HG02884 (cell line): ENCODE measurements around the gene MORN1.

Source experiments
- ATAC-seq: cut with Tn5 transposase; IDR thresholded peaks from one replicate; pipeline ENCODE4 v1.9.1; 2021; ENCODE audit warnings: mild to moderate bottlenecking, moderate library complexity; ENCODE audit not compliant: unreplicated experiment

MORN1 gene

DNA sequence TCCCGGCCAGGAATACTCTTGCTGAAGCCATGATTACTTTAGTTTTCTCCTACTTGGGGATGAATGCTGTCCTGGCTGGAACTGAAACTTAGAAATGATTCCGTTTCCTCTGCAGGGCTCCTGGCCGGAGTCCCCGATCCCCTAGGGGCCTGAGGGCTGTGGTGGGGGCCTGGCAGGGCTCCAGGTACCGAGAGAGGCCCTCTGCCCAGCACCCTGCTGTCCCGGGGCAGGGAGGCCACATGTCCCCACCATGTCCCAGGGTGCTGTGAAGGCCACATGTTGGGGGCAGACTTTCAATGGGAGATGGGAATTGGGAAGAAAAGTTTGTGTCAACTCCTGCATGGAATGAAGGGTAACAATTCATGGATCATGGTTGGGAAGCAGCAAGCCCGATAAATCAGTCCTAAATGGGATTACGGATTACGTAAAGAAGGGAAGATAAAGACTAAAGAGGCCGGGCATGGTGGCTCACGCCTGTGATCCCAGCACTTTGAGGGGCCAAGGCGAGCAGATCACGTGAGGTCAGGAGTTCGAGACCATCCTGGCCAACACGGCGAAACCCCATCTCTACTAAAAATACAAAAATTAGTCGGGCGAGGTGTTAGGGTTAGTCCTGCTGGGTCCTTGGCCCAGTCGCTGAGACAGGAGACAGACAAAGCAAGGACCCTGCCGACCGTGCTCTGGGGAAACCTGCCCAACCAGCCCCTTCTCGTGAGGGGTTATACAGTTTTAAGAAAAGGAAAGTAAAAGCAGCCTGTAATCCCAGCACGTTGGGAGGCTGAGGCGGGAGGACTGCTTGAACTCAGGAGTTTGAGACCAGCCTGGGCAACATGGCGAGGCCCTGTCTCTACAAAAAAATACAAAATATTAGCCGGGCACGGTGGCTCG lies 37.6 kb downstream of the MORN1 start:
- ATAC-seq = no peak

- ATAC-seq = no peak
Measured at GRCh38 chr1:2352897-2353550, 38.3 kb downstream of the MORN1 start.

DNA sequence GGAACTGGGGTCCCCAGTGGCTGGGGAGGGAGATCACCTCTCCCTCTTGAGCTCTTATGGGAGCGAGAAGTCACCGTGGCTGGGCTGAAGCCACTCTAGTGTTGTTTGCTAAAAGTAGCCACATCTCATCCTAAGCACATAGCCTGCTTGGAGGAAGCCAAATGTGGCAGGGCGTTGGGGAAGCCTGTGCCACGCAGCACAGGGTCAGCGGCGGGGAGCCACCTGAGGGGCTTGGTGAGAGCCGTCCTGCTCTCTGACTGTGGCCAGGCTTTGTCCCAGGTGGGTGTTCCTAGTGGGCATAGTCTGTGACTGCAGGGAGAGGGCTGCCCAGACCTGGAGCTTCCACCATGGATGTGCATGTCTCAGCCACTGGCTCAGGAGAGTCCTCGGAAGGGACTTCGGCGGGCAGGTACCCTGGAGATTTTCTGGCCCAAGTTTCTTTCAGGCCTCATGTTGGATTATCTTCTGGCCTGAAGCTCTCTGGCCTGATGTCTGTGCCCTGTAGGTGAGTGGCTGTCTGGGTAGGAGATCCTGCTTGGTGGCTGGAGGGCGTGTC lies 38.9 kb downstream of the MORN1 start:
- no peak for ATAC-seq

- ATAC-seq = no peak
Measured at GRCh38 chr1:2351723-2352122, 39.6 kb downstream of the MORN1 start.

GRCh38 chr1:2350911-2351655 lies 40.3 kb downstream of the MORN1 start:
- ATAC-seq = no peak

DNA sequence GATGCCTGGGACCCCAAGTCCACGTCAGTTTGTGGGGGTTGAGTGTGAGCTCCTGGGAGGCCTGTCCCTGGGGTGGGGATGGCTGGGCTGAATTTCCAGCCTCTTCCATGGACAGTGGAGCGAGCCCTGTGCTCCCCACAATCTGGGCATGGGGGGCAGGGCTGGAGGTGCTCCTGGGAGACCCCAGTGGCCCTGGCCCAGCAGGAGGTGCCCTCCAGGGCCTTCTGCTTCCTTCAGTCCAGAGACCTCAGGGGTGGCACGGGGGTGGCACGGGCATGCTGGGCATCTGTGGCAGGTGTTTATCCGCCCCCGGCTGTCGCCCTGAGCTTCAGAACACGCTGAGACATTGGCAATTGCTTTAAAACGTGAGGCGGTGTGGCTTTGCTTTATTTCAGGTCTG lies 40.9 kb downstream of the MORN1 start:
- no peak for ATAC-seq

- ATAC-seq = no peak
Measured at GRCh38 chr1:2349806-2350205, 41.5 kb downstream of the MORN1 start.

- no peak for ATAC-seq
Measured at GRCh38 chr1:2348346-2349325, 42.7 kb downstream of the MORN1 start.

GRCh38 chr1:2347896-2348295 lies 43.5 kb downstream of the MORN1 start:
- ATAC-seq = no peak

DNA sequence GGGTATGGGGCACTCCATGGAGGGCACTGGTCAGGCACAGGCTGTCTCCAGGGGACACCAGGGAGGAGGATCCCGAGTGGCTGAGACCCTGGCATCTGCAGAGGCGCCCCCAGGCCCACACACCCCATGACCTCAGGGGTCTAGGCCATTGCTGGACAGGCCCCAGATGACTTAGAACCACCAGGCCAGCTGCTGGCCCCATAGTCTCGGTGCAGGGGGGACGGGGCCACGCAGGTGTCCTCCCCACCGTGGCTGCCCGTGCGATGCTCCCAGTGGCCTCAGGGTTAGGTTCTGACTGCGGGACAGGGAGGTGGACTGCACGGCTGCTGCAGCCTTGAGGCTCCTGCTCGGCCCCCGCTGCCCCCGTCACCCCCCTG lies 44.0 kb downstream of the MORN1 start:
- no peak for ATAC-seq

DNA sequence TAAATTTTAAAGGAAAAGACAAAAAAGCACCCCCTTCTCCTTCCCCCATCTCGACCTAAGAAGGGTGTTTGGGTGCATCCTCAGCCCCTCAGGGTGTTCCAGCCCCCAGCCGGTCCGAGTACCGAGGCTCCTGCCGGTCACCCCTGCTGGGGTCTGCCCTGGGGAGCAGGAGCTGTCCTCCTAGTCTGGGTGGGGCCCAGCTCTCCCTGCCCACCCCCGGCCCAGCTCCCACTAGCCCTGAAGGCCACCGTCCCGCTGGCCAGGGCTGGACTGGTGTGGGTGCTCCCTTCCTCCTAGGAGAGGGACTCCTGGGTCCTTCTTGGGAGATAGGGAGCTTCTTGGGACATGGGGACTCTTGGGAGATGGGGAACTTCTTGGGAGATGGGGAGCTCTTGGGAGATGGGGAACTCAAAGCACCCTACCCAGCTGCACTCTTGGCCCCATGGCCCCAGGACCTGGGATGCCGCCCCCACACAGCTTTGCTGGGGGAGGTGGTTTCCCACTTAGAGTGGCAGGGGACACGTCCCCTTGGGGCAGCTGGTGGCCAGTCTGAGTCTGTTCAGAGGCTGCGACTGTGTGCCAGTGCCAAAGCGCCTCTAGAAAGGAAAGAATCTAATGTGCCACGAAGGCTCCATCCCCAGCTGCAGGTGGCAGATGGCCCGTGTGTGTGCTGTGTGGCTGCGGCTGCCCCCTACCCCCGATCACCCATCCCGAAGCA lies 44.5 kb downstream of the MORN1 start:
- no peak for ATAC-seq

DNA sequence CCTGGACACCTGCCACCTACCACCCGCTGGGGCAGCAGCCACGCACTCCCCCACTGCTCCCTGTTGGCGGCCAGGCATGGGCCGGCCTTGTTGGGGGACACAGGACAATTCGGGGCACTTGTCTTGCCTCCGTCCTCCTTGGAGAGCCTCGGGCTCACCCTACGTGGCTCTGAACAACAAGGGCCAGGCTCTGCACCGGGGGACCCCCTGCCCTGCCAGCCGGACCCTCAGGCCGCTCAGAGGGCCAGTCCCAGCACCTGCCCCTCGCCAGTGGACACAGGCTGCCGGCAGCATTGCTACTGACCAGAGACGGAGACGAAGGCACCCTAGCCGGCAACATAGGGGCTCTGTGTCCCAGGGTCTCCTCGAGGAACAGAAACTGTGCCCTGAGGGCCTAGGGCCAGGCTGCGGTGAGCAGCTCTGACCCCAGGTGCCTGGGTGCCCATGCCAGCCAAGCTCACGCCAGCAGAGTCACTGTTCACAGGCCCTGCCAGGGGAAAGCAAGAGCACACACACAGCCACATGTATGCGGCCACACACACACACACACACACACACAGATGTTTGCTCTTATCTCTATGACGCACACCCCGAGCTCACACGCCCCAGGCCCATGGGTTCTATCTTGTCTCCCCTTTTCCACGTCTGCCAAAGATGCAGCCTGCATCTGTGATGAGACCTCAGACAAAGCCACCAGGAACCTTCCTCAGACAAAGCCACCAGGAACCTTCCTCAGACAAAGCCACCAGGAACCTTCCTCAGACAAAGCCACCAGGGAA lies 45.9 kb downstream of the MORN1 start:
- no peak for ATAC-seq

- no peak for ATAC-seq
Measured at GRCh38 chr1:2344744-2345296, 46.5 kb downstream of the MORN1 start.

DNA sequence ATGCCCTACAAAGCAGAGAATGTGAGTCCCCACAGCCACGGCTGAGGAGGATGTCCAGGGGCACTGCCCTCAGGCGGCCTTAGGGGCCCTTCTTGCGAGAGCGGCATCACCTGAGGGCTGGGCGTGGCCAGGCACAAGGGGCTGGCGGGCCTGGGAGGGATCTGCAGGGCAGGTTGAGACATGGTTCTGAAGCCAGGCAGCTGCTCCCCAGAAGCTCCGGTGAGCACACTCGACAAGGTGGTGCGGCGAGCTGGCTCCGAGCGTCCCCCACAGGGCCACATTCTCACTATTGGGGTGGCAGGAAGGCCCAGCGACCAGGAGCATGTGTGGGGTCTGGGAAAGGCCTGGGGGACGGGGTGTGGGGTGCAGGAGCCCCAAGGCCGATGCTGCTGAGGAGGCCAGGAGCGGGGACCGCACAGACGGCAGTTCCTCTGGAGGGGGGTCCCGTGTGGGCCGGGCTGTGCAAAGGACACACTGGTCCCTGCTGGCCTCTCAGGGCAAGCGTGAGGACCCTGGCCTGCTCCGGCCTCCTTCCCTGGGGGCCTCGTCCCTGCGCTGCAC lies 47.2 kb downstream of the MORN1 start:
- no peak for ATAC-seq

DNA sequence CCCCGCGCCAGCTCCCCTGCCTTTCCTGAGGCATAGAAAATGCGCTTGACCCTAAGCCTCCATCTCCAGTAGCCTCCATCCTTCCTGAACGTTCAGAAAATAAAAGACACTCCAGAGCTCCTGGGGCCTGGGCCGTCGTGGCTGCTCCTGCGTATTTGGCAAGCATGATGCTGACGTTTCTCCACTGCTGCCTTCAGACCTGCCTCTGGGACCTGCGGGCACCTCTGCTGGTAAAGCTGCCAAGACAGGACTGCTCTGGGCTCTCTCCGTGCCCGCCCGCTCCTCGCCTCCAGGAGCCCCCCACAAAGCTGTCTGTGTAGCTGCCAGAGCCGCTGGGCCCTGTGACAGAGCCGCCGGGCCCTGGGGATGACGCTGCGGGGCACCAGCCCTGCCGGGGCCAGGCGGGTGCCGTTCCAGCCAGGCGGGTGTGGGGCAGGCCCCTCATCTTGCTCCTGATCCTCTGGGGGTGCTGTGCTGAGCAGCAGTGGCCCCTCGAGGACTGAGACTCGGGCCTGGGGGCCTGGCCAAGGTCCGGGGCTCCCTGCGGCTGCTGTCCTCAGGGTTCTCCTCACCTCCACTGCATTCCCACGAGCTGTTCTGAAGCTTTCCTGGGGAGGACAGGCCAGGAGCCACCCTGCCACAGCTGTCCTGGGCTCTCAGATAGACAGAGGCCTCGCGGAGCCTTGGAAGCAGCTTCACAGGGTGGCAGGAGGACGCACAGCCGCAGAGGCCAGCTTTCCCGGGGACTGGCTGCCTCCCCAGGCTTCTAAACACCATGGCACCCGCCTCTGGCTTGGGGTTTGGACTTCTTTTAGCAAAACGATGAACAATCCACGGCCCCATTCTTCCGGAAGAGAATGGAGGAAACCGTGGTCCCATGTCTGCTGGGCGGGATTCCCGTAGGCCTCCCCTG lies 48.1 kb downstream of the MORN1 start:
- no peak for ATAC-seq

DNA sequence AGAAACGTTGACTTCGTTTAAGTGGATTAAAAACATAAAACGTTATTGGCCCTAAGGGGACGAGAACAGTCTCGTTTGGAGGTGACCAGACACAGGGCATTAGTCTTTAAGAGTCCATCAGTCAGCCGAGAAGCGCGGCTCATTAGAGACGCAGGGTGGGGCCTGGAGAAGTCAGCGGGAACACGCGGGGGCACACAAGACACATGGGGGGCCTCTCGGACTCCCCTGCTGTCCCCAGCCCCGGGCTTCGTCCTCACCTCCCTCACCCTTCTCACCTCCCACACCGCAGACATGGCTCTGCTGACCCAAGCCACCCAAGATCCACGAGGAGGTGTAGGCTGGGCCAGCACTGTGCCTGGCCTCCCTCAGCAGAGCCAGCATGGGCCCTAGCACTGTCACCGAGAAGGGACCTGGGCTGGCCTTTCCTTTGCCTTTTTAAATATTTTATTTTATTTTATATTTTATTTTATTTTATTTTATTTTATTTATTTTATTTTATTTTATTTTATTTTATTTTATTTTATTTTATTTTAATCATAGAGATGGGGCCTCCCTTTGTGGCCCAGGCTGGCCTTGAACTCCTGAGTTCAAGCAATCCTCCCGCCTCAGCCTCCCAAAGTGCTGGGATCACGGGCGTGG lies 48.9 kb downstream of the MORN1 start:
- ATAC-seq = no peak
